MM.1S (cell line): ENCODE measurements around the gene TRIM25.

Experiments used
- CTCF ChIP-seq: fragments of 300-600 bp; sonication (generic); IDR thresholded peaks from 2 replicates; pipeline ENCODE4 v1.5.1; 2016; ENCODE audit warnings: antibody characterized with exemption, low read length, mixed read lengths
- EZH2 ChIP-seq: fragments of 300-600 bp; sonication (generic); optimal IDR thresholded peaks from 2 replicates; pipeline ENCODE3; 2017; ENCODE audit warnings: low read depth, mild to moderate bottlenecking, antibody characterized with exemption, low read length, mixed read lengths

GRCh38 chr17:56838687-56839086, 75.2 kb downstream of the TRIM25 start:
- TF ChIP-seq CTCF, result no peak
- TF ChIP-seq EZH2, result no peak
